T-helper 2 cell treated with Interferon-gamma antibody and Interleukin-4, amounts not matched to agents 5 μg/mL and 100 μg/mL, for 36 hours (primary cell): ENCODE data around the gene WHRN.

Source experiments
- DNase-seq: peaks from one replicate; pipeline ENCODE4 v3.0.0; 2021; ENCODE audit warnings: low spot score
- H3K27ac Mint-ChIP-seq: one replicate; pipeline ENCODE4 v1.8.0; 2021; ENCODE audit warnings: mild to moderate bottlenecking, mixed read lengths
- H3K27me3 Mint-ChIP-seq: one replicate; pipeline ENCODE4 v1.8.0; 2021; ENCODE audit warnings: low read depth, mixed read lengths
- H3K36me3 Mint-ChIP-seq: one replicate; pipeline ENCODE4 v1.8.0; 2021; ENCODE audit warnings: low read depth, mixed read lengths
- H3K4me1 Mint-ChIP-seq: one replicate; pipeline ENCODE4 v1.8.0; 2021; ENCODE audit warnings: low read depth, mixed read lengths
- H3K4me3 Mint-ChIP-seq: one replicate; pipeline ENCODE4 v1.8.0; 2022; ENCODE audit warnings: mild to moderate bottlenecking, moderate library complexity, mixed read lengths
- H3K9me3 Mint-ChIP-seq: one replicate; pipeline ENCODE4 v1.8.0; 2021; ENCODE audit warnings: mixed read lengths

WHRN gene

GRCh38 chr9:114467226-114467750, 38.0 kb downstream of the WHRN start:
- no peak overlapping the region for H3K4me3 Mint-ChIP-seq
- no peak for DNase-seq
- H3K27ac Mint-ChIP-seq: no peak overlapping the region
- no peaks in the 10 kb centered on the region for H3K36me3 Mint-ChIP-seq
- no peaks in the 10 kb centered on the region for H3K4me1 Mint-ChIP-seq
- H3K9me3 Mint-ChIP-seq: no peaks in the 10 kb centered on the region
- H3K27me3 Mint-ChIP-seq: no peaks in the 10 kb centered on the region

DNA sequence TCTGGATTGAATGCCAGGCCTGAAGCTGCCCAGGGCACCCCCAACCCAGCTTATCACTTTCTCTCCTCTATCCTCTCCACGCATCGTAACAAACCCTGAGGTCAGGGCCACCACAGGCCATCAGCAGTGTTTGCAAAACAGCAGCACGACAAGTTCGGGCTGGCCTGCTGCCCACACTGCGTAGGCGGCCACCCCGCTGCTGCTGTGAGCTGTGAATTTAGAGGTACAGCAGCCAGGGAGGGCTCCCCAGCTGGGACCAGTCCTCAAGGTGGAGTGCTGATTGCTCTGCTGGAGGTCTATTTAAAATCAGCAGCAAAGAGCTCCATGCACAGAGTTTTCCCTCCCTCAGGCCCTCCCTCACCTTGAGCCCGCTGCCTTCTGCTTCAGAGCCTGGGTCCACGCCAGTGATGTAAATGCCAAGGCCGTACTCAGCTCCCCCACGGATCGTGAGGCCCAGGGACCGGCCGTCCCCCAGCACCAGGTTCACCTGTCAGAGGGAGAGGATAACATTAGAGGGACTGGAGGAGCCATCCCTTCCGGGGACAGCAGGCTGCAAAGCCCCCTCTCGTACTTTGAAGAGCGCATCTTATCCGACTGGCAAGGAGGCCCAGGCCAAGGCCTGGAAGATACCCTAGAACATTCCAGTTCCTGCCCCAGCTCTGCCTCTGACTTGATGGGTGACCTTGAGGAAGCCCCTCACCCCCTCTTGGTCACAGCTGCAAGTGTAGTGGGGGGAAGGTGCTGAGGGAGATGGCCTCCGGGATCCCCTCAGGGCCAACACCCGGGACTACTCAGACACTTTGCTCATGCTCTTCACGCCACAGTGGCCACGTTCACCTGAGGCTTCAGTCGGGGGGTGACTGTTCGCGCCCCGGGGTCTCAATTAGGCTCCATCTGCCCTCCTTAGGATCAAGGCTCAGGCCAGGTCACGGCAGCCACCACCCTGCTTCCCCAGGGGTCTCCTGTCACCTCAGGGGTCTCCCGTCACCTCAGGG, 39.1 kb downstream of the WHRN start:
- no peak for DNase-seq
- no peaks in the 10 kb centered on the region for H3K9me3 Mint-ChIP-seq
- no peaks in the 10 kb centered on the region for H3K27me3 Mint-ChIP-seq
- H3K4me1 Mint-ChIP-seq: no peaks in the 10 kb centered on the region
- no peak overlapping the region for H3K4me3 Mint-ChIP-seq
- H3K36me3 Mint-ChIP-seq: no peaks in the 10 kb centered on the region
- no peak overlapping the region for H3K27ac Mint-ChIP-seq

DNA sequence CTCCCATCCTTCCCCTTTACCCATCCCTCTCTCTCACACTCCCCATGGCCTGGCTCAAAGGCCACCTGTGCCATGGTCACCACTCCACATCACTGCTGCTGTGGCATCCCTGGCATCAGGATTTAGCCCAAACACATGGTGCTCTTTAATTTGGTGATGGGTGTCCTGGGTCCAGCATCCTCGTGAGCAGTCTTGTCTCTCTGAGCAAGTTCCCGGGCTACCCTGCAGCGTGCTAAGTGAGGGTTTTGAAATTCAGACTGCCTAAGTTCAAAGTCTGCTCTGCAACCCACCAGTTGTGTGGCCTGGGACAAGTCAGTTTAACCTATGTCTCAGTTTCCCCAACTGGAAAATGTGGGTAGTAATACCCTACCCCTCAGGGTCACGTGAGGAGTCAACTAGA, 39.9 kb downstream of the WHRN start:
- DNase-seq: no peak
- H3K36me3 Mint-ChIP-seq: no peaks in the 10 kb centered on the region
- no peaks in the 10 kb centered on the region for H3K9me3 Mint-ChIP-seq
- no peaks in the 10 kb centered on the region for H3K27me3 Mint-ChIP-seq
- no peak overlapping the region for H3K27ac Mint-ChIP-seq
- no peak overlapping the region for H3K4me3 Mint-ChIP-seq
- no peaks in the 10 kb centered on the region for H3K4me1 Mint-ChIP-seq

DNA sequence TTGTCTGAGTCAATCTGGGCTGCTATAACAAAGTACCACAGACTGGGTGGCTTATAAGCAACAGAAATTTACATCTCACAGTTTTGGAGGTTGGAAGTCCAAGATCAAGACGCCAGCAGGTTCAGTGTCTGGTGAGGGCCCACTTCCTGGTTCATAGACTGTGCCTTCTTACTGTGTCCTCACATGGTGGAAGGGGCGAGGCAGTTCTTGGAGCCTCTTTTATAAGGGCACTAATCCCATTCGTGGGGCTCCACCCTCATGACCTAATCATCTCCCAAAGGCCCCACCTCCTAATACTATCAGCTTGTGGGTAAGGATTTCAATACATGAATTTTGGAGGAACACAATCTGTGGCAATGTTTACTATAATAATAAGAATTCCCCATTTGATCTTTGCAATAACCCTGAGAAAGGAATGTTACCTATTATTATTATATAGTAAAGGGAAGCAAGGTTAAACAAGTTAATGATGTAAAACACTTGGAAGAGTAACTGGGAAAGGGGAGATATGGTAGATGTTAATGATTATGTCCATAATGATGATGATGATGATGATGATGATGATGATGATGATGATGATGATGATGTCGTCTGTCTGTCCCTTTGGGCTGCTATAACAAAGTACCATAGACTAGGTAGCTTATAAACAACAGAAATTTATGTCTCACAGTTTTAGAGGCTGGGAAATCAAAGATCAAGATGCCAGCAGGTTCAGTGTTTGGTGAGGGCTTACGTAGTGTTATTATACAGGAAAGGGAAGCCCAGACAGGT, 40.8 kb downstream of the WHRN start:
- Mint-ChIP-seq H3K27me3 (no peaks in the 10 kb centered on the region), H3K27ac (no peak overlapping the region), H3K4me3 (no peak overlapping the region), H3K9me3 (no peaks in the 10 kb centered on the region), H3K4me1 (no peaks in the 10 kb centered on the region), H3K36me3 (no peaks in the 10 kb centered on the region)
- DNase-seq: no peak

GRCh38 chr9:114462791-114463190, 42.5 kb downstream of the WHRN start:
- Mint-ChIP-seq H3K4me1 (no peaks in the 10 kb centered on the region), H3K27ac (no peak overlapping the region), H3K9me3 (no peaks in the 10 kb centered on the region), H3K27me3 (no peaks in the 10 kb centered on the region), H3K4me3 (no peak overlapping the region), H3K36me3 (no peaks in the 10 kb centered on the region)
- no peak for DNase-seq

DNA sequence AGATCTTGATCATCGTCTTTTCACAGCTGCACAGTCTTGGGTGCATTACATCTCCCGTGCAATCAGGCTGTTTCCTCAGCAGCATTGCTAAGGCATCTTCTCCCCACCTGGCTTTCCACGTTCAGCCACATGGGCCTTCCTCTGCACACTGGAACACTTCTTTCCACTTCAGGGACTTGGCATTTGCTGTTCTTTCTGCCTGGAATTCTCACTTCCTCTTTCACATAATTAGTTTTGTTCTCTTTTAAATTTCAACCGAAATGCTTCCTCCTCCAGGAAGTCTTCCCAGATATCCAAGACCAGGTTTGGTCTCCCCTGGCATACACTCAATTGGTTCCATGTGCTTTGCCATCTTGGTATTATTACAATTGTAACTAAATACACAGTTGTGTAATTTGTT, 43.8 kb downstream of the WHRN start:
- Mint-ChIP-seq H3K27ac (no peak overlapping the region), H3K36me3 (no peaks in the 10 kb centered on the region), H3K27me3 (no peaks in the 10 kb centered on the region), H3K4me3 (no peak overlapping the region), H3K4me1 (no peaks in the 10 kb centered on the region), H3K9me3 (no peaks in the 10 kb centered on the region)
- no peak for DNase-seq

DNA sequence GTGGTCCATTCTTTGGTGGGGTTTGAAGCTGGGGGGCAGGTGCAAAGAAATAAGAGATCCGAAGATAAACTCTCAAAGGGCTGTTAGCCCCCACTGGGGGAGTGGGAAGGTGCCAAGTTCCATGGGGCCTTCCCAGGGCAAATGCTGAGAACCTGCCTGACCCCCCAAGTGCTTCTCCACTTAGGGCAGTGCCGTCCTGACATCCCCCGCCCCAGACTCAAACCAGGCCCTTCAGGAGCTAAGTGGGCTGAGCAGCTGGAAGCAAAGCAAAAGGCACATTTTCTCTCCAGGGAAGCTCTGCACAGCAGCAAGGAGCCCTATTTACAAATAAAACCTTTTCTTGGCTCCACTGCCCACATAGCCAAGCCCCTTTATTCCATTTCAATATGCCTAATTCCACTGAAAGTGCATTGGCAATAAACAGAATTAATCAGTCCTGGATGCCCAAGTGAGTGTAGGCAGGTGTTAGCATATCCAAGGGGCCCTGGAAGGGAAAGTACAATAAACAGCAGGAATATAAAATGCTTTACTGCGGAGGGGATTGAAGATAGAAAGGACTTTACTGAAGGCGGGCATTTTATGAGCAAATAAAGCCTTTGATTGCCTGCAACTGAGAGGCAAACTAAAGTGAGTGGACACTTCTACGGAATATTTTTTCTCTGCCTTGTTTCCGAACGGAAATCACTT, 44.6 kb downstream of the WHRN start:
- H3K4me3 Mint-ChIP-seq: no peak overlapping the region
- no peak for DNase-seq
- no peaks in the 10 kb centered on the region for H3K36me3 Mint-ChIP-seq
- peaks cover 6% of the 10 kb centered on the region for H3K27me3 Mint-ChIP-seq
- no peaks in the 10 kb centered on the region for H3K9me3 Mint-ChIP-seq
- H3K4me1 Mint-ChIP-seq: no peaks in the 10 kb centered on the region
- H3K27ac Mint-ChIP-seq: no peak overlapping the region

DNA sequence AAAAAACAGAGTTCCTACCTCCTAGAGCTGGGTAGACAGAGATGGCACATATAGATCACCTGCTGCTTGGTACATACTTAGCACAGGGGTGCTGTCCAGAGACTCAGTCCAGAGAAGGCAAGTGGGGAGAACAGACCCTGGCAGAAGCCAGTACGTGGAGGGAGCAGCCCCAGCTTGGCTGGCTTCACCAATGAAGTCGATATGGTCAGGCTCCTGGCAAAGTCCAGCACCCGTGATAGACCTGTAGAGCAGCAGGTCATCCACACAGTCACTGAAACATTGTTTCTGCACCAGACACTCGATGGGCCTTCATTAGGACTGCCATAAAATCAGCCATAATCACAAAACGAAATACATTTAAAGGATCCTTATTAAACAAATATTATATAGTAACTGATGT, 45.8 kb downstream of the WHRN start:
- no peak for DNase-seq
- H3K36me3 Mint-ChIP-seq: no peaks in the 10 kb centered on the region
- H3K9me3 Mint-ChIP-seq: no peaks in the 10 kb centered on the region
- no peak overlapping the region for H3K27ac Mint-ChIP-seq
- no peak overlapping the region for H3K4me3 Mint-ChIP-seq
- H3K27me3 Mint-ChIP-seq: peaks cover 14% of the 10 kb centered on the region
- no peaks in the 10 kb centered on the region for H3K4me1 Mint-ChIP-seq

- Mint-ChIP-seq H3K27me3 (peaks cover 22% of the 10 kb centered on the region), H3K9me3 (peaks cover 7% of the 10 kb centered on the region), H3K4me1 (peaks cover 10% of the 10 kb centered on the region), H3K27ac (no peak overlapping the region), H3K4me3 (no peak overlapping the region), H3K36me3 (no peaks in the 10 kb centered on the region)
- no peak for DNase-seq
Observed at GRCh38 chr9:114456929-114457328, 48.3 kb downstream of the WHRN start.

GRCh38 chr9:114454652-114455051, 50.6 kb downstream of the WHRN start:
- H3K27ac Mint-ChIP-seq: no peak overlapping the region
- DNase-seq: no peak
- H3K4me1 Mint-ChIP-seq: peaks cover 10% of the 10 kb centered on the region
- H3K36me3 Mint-ChIP-seq: no peaks in the 10 kb centered on the region
- H3K4me3 Mint-ChIP-seq: no peak overlapping the region
- H3K27me3 Mint-ChIP-seq: peaks cover 22% of the 10 kb centered on the region
- peaks cover 7% of the 10 kb centered on the region for H3K9me3 Mint-ChIP-seq

GRCh38 chr9:114452219-114453165, 52.8 kb downstream of the WHRN start:
- no peak overlapping the region for H3K27ac Mint-ChIP-seq
- H3K9me3 Mint-ChIP-seq: peaks cover 7% of the 10 kb centered on the region
- no peaks in the 10 kb centered on the region for H3K36me3 Mint-ChIP-seq
- H3K27me3 Mint-ChIP-seq: peaks cover 22% of the 10 kb centered on the region
- DNase-seq: no peak
- H3K4me3 Mint-ChIP-seq: peak overlapping the region; percentile 21
- peaks cover 10% of the 10 kb centered on the region for H3K4me1 Mint-ChIP-seq

DNA sequence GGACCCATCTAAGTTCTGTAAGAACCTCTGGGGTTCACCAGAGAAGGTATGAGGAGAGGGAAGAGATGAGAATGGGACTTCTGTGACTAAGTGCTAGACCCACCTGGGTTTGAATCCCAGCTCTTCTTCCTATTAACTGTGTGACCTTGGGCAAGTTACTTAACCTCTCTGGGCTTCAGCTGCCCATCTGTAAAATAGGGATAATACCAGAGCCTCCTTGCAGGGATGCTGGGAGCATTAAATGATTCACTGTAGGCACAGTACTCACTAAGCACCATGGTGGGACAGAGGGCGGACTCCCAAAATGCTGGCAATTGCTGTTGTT, 53.6 kb downstream of the WHRN start:
- Mint-ChIP-seq H3K4me3 (no peak overlapping the region), H3K27ac (no peak overlapping the region), H3K9me3 (peaks cover 7% of the 10 kb centered on the region), H3K27me3 (peaks cover 22% of the 10 kb centered on the region), H3K4me1 (peaks cover 10% of the 10 kb centered on the region), H3K36me3 (no peaks in the 10 kb centered on the region)
- no peak for DNase-seq
